Erythroblast (primary cell): Measurements from ENCODE around the gene CHRM3.
"Not testable (repeated sequence)": the region's sequence is repeated elsewhere in the genome, so short reads cannot be mapped to it uniquely, and the experiment has no call there.

Experiments used
- GATA1 ChIP-seq: IDR thresholded peaks from 2 replicates; pipeline ENCODE4 v1.6.1; 2011; ENCODE audit warnings: low read depth, mild to moderate bottlenecking, control low read depth, low read length, moderate library complexity
- POLR2A ChIP-seq: IDR thresholded peaks from 2 replicates; pipeline ENCODE4 v1.6.1; 2011; ENCODE audit warnings: mild to moderate bottlenecking, low read length

GRCh38 chr1:239370869-239371268, 15.5 kb upstream of the CHRM3 start:
- not testable (repeated sequence) for TF ChIP-seq POLR2A, GATA1
